IPS-11a (cell line): Measurements from ENCODE around the gene PTGER1.
A peak's percentile ranks its signal among the peaks of the same experiment; 100 is the strongest.

ENCODE experiments used
- H3K4me3 ChIP-seq: one replicate; pipeline ENCODE4 v1.5.1; 2013; ENCODE audit warnings: low read depth, low read length, control low read depth

Gene PTGER1

DNA sequence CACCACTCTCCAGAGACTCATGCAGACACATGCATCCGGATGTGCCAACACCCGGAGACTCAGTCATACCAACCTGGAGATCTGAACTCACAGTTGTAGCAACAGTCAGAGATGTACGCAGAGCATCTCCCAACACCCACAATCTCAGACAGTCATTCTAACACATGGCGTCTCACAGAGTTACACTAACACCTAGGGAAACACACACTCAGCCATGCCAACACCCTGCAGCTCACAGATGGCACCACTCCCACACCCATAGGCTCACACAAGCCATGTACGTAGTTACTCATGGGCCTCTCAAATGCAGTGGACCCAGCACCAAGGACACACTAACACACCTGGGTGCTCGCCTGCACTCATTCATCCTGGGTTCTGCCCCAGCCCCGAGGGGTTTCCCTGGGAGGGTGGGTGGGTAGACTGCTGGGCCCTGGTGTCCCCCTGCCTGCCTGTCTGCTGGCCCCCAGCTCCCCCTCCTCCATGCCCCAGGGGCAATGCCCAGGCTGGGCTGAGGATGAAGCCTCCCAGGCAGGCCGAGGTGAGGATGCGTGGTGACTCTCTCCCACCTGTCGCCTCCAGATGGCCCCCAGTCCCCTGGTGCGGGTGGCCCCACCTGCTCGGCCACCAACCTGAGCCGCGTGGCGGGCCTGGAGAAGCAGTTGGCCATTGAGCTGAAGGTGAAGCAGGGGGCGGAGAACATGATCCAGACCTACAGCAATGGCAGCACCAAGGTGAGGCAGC, 32.1 kb downstream of the PTGER1 start:
- H3K4me3 ChIP-seq = no peak overlapping the region

DNA sequence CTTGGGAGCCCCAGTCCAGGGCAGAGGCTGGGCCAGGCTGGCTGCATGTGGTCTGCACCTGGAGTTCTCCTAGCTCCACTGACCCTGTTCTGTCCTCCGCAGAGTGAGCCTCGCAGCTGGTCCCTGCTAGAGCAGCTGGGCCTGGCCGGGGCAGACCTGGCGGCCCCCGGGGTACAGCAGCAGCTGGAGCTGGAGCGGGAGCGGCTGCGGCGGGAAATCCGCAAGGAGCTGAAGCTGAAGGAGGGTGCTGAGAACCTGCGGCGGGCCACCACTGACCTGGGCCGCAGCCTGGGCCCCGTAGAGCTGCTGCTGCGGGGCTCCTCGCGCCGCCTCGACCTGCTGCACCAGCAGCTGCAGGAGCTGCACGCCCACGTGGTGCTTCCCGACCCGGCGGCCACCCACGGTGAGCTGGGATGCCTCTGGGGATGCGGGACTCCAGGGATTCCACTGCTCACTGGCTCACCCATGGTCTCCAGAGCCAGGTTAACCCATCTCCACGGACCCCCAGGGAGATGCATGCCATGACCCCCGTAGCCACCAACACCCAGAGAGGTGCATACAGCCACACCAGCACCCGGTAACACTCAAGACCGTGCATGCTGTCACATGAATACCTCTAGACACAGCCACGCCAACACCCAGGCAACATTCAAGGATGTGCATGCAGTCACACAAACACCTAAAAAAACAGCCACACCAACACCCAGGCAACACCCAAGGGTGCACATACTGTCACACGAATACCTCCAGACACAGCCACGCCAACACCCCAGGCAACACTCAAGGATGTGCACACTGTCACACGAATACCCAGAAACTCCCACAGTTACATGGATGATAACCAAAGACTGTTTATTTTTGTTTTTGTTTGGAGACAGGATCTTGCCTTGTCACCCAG, 33.9 kb downstream of the PTGER1 start:
- H3K4me3 ChIP-seq = no peak overlapping the region

DNA sequence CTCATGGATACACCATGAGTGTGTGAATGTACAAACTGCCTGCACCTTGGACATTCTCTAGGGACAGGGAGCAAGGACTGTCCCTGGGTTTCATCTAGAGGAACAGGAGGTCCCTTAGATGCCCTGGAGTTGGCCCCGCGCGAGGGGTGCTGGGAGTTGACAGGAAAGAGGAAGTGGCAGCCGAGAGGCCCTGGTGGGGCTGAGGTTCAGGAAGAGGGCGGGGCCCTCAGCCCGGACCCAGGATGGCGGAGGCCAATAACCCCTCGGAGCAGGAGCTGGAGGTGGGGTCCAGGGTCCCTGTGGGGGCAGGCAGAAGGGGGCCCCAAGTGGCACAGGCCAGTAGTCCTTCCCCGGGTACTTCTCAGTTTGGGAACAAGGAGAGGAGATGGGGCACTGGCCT, 35.1 kb downstream of the PTGER1 start:
- no peak overlapping the region for H3K4me3 ChIP-seq

DNA sequence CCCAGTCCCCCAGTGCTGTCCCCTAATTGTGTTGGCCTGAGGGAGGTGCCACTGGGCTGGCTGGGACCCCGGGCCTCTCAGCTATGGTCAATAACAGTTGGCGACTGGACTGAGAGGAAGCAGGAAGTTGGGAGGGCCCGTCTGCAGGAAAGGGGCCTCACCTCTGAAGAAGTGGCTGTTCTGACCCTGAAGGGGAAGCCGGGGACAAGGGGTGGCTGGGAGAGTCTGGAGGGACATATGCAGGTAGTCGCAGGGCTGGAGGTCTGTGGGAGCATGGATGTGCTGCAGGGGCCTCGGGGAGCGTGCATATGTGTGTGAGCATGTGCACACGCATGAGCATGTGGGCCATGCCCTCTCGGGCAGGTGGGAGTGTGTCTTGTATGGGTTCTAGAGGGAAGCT, 36.1 kb downstream of the PTGER1 start:
- no peak overlapping the region for H3K4me3 ChIP-seq

DNA sequence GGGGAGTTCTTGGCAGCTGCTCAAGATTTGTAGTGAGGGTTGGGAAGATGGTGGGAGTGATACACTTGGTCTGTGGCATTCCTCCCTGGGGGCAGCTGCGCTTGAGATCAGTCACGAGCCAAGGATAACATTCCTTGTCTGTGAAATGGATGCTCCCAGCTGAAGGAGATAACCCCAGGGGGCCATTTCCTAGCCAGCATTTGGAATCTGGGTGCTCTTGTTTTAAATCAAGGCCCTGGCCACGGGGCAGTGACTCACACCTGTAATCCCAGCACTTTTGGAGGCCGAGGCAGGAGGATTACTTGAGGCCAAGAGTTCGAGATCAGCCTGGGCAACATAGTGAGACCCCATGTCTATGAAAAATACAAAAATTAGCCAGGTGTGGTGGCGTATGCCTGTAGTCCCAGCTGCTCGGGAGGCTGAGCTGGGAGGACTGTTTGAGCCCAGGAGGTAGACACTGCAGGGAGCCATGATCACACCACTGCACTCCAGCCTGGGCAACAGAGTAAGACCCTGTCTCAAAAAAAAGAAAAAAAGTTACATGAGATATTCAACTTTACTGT, 37.5 kb downstream of the PTGER1 start:
- no peak overlapping the region for H3K4me3 ChIP-seq

DNA sequence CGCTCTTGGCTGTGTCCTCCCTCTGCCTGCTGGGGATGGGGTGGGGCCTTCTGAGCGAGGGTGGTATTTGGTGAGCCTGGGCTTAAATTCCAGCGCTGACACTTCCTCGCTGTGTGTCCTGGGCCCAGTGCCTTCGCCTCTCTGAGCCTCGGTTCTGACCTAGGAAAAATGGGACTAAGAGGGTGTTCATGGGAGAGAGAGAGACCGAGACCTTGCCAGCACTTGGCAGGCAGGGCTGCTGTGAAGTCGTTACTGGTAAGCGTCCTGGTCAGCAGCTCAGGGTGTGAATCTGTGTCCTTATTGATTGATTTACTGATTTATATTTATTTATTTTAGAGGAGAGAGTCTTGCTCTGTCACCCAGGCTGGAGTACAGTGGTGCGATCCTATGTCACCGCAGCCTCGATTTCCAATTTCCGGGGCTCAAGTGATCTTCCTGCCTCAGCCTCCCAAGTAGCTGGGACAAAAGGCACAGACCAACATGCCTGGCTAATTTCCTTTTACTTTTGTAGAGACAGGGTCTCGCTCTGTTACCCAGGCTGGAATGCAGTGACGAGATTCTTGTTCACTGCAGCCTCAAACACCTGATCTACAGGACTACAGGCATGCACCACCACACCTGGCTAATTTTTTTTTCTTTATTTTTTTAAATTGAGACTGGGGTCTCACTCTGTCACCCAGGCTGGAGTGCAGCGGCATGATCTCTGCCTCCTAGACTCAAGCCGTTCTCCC, 39.7 kb downstream of the PTGER1 start:
- H3K4me3 ChIP-seq = no peak overlapping the region

DNA sequence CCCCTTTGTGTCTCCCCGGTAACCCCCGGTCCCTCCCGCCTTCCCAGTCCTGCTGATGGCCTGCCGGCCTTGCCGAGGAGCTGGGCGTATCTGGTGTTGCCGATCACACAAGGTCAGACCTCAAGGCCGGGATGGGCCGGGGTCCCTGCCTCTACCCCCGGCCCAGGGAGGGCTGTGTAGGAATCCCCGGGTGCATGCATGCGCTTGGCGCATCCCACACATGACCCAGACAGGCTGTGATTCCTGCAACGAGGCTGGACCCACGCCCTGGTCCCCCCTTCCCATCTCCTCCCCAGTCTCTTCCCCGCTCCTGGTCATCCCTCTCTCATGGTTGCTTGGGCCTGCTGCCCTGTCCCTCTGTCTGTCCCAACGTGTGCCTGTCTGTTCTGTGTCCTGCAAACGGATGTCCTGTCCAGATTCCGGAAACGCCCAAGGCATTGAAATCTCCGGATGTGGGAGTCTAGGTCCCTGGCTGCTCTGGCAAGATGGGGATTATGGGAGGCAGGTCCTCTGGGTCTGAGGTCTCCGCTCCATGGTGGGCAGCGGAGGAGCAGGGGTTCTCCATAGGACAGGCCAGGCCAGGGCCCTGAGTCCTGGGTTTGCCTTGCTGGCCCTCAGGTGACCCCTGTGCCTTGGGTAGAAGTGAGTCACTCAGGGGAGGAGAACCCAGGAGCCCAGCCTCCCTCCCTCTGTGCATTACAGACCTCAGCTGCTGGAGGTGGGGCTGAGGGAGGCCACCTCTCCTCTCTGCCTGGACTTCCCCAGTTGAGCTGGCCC, 40.4 kb downstream of the PTGER1 start:
- no peak overlapping the region for H3K4me3 ChIP-seq

DNA sequence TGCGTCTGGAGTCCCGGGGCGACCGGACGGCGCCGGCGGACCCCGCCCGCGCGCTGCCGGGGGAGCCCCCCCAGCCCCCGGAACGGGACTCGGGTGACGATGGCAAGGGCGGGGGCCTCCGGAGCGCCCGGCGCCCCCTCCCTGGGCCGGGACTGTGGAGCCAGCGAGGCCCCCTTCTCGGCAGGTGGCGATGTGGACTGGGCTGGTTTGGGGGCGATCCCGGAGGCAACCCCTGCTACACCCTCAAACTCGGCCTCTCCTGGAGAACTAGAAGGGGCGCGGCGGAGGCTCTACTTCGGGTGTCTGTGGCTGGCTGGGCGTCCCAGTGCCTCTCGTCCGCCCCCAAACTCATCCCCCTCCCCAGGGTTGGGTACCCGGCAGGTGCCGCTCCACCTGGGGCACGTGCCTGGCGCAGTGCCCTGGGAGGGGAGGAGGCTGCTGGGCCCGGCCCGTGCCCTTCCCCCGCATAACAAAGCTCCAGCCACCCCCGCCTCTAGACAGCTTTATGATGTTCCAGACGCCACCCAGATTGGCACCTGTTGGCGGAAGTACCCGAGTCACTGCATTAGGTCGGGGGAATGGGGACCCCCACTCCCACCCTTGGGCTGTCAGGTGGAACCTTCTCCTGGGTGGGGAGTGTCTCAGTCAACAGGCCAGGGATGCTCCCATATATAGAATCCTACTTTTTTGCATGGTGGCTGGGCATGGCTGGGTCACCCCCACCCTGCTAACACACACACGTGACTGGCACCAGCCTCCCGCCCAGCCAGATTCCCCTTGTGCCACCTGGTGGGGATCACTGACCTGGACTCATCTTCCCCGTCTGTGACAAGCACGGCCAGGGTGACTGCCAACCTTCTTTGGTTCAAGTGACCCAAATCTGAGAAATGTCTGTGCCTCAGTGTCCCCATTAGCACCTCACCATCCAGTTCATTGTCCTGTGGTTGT, 41.3 kb downstream of the PTGER1 start:
- H3K4me3 ChIP-seq = peak overlapping the region; percentile 56

DNA sequence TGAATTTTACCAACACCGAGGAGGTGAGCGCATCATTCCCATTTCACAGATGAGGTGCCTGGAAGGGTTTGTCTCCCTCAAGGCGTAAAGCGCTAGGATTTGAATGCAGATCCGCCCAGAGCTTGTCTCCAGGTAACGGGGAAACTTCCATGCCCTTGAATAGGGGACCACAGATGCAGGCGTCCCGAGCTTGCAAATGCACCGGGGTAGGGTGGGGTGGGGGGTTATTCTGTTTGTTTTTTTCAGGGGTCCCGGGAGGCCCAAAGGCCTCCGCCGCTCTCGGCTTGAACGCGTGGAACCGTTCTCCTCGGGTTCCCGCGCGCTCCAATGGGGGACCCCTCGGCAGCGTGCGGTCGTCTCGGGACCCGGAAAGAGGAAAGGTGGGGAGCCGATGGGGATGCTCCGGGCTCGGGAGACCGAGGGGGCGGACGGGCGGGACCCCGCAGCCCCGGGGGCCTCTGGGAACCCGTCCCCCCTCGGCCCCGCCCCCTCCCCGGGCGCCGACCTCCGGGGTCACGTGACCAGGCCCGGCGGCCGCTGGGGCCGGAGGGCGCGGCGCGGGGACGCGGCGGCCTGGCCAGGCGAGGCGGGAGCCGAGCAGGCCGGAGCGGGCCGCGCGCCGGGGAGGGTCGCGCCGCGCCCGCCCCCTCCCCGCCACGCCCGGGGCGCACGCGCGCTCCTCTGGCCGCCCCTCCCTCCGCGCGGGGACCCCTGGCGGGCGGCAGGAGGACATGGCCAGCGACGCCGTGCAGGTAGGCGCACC, 42.2 kb downstream of the PTGER1 start, which contains the start of gene PKN1:
TSS of gene PKN1 (plus strand) at position 516 of the 763 bp plus-strand sequence. CDS start at position 732, 216 bp downstream.
- peak within 1 kb of the TSS; percentile 56 for H3K4me3 ChIP-seq

DNA sequence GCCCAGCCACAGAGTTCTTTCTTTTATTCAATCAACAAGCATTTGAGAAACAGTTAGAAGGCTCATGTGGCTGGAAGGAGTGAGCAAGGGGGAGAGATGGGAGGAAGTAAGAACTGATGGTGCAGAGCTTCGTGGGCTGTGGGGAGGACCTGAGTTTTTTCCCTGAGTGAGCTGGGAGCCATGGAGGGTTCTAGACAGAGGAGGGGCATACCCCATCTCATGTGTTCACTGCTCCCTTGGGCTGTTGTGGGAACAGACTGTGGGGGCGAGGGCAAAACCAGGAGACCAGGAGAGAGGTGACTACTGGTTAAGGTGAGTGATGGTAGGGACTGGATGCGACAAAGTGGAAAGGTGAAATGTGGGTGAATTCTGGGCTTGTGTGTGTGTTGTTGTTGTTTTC, 44.4 kb downstream of the PTGER1 start:
- H3K4me3 ChIP-seq = no peak overlapping the region

DNA sequence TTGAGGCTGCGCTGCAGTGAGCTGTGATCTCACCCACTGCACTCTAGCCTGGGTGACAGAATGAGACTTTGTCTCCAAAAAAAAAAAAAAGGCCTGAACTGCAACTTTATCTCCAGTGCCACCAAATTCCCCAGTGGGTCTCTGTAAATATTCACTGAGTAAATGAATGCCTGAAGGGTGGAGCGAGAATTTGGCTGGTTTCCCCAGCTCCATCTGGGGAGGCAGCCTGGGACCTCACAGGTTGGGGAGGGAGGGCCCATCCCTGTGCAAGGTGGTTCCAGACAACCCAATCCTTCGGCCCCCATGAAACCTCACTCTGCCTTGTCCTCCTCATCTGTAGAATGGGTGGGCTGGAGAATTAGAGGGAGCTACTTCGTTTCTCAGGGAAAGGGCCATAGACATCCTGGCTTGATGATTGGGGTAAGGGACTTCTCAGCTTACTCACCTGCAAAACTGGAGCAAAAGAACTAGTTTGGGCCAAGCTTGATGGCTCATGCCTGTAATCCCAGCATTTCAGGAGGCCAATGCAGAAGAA, 46.2 kb downstream of the PTGER1 start:
- no peak overlapping the region for H3K4me3 ChIP-seq

DNA sequence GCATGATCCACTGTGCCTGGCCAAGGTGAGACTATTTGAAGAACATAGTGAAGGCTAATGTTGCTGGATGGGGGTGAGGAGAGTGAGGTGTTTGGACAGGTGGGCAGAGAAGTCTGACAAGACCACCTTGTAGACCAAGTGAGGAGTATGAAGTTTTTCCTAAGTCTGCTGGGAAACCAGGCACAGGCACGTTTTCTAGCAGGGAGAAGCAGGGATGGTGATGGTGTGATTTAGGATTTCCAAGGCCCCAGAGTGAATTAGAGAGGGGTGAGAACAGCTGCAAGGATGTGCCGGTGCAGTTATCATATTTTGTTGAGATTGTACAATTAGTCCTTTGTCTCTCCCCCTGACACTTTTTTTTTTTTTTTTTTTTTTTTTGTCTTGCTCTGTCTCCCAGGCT, 47.7 kb downstream of the PTGER1 start:
- H3K4me3 ChIP-seq = no peak overlapping the region

DNA sequence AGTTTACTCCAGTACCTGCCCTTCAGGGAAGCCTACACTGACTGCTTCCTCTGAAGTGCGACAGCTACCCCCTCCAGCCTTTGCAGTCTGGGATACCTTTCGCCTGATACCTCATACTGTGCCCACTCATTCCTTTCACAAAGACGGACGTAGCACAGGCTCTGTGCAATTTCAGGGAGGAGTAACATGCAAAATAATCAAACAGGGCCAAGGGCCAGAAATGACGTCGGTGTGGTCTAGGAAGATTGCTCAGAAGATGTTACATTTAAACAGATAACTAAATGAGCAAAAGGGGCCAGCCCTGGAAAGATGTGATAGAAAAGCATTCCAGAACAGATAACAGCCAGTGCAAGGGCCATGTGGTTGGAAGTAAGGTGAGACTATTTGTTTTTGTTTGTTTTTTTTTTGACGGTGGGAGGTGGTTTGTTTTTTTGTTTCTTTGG, 49.4 kb downstream of the PTGER1 start:
- H3K4me3 ChIP-seq = no peak overlapping the region
